WTC11 (cell line): ENCODE results near the gene ZNF26.

Experiments
- ATF3 ChIP-seq: sonication (generic); formaldehyde crosslinking; conservative IDR thresholded peaks from 2 replicates; pipeline ENCODE4 v1.8.1; 2022; ENCODE audit warnings: mild to moderate bottlenecking, missing genetic modification reagents
- CREB1 ChIP-seq: sonication (generic); formaldehyde crosslinking; IDR thresholded peaks from 2 replicates; pipeline ENCODE4 v1.8.0; 2023; ENCODE audit warnings: mild to moderate bottlenecking, missing genetic modification reagents
- CTCF ChIP-seq: fragments of 200-600 bp; IDR thresholded peaks from 2 replicates; pipeline ENCODE4 v1.8.0; 2022; ENCODE audit warnings: antibody characterized with exemption
- EMX1 ChIP-seq: fragments of 250-450 bp; sonication (Bioruptor Pico); IDR thresholded peaks from 2 replicates; pipeline ENCODE4 v1.8.0; 2021; ENCODE audit warnings: mild to moderate bottlenecking
- FOXP1 ChIP-seq: sonication (generic); formaldehyde crosslinking; IDR thresholded peaks from 2 replicates; pipeline ENCODE4 v1.8.0; 2022; ENCODE audit warnings: missing genetic modification reagents, mild to moderate bottlenecking, moderate library complexity, borderline replicate concordance
- JAZF1 ChIP-seq: fragments of 250-450 bp; sonication (Bioruptor Pico); IDR thresholded peaks from 2 replicates; pipeline ENCODE4 v1.9.0; 2021; ENCODE audit warnings: moderate library complexity, mild to moderate bottlenecking, inconsistent platforms
- MAX ChIP-seq: sonication (generic); formaldehyde crosslinking; IDR thresholded peaks from 2 replicates; pipeline ENCODE4 v1.8.0; 2022; ENCODE audit warnings: mild to moderate bottlenecking, missing genetic modification reagents
- MXD4 ChIP-seq: fragments of 250-450 bp; sonication (Bioruptor Pico); IDR thresholded peaks from 2 replicates; pipeline ENCODE4 v1.8.0; 2021; ENCODE audit warnings: mild to moderate bottlenecking, moderate library complexity, borderline replicate concordance
- NFYB ChIP-seq: sonication (generic); formaldehyde crosslinking; conservative IDR thresholded peaks from 2 replicates; pipeline ENCODE4 v1.8.0; 2022; ENCODE audit warnings: low read depth, missing genetic modification reagents
- OVOL2 ChIP-seq: fragments of 250-450 bp; sonication (Bioruptor Pico); IDR thresholded peaks from 2 replicates; pipeline ENCODE4 v1.9.0; 2021; ENCODE audit warnings: mild to moderate bottlenecking, borderline replicate concordance
- SP1 ChIP-seq: sonication (generic); formaldehyde crosslinking; conservative IDR thresholded peaks from 2 replicates; pipeline ENCODE4 v1.8.1; 2022; ENCODE audit warnings: missing genetic modification reagents
- ZBTB43 ChIP-seq: sonication (generic); formaldehyde crosslinking; IDR thresholded peaks from 2 replicates; pipeline ENCODE4 v1.8.1; 2023; ENCODE audit warnings: mild to moderate bottlenecking, missing genetic modification reagents
- ZNF138 ChIP-seq: sonication (generic); formaldehyde crosslinking; conservative IDR thresholded peaks from 2 replicates; pipeline ENCODE4 v1.8.1; 2022; ENCODE audit warnings: mild to moderate bottlenecking, moderate library complexity, missing genetic modification reagents
- ZNF423 ChIP-seq: fragments of 250-450 bp; sonication (Bioruptor Pico); IDR thresholded peaks from 2 replicates; pipeline ENCODE4 v2.1.2; 2022; ENCODE audit warnings: mild to moderate bottlenecking, moderate library complexity

GRCh38 chr12:132972374-132972773 lies 13.8 kb upstream of the ZNF26 start:
- no peak for TF ChIP-seq ZNF138 (CRISPR knock-in tag)
- no peak for TF ChIP-seq CTCF
- TF ChIP-seq JAZF1 (CRISPR knock-in tag), result no peak
- TF ChIP-seq FOXP1, result no peak
- TF ChIP-seq EMX1 (CRISPR knock-in tag), result no peak
- no peak for TF ChIP-seq MXD4 (CRISPR knock-in tag)
- no peak for TF ChIP-seq NFYB (CRISPR knock-in tag)
- no peak for TF ChIP-seq MAX (CRISPR knock-in tag)
- no peak for TF ChIP-seq SP1 (CRISPR knock-in tag)
- TF ChIP-seq ATF3 (CRISPR knock-in tag), result no peak
- TF ChIP-seq ZBTB43 (CRISPR knock-in tag), result no peak
- no peak for TF ChIP-seq OVOL2 (CRISPR knock-in tag)
- TF ChIP-seq ZNF423 (CRISPR knock-in tag), result no peak
- TF ChIP-seq CREB1 (CRISPR knock-in tag), result no peak
